Measurements from ENCODE around the gene BAG2.

DNA sequence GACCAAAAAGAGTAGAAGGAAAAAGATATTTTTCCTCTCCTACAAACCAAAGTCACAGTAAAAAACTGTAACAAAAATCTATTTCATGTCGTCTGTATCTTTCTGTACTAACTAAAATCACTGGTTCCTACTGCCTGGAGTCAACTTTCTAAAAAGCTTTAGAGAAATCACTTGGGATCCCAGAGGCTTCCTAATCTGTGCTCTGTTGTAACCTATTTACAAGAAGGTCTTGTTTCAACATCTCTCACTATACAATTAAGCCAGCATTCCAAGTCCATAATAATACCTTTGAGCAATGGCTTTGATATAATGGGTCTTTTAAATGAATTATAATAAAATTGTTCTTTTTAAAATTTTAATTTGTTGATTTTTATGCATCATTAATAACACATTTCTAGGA lies 29.6 kb downstream of the BAG2 start:
- TF ChIP-seq EZH2 (IDR thresholded peaks at IDR 0.05; ENCODE audit: low read length, unreplicated experiment): no peak
- TF ChIP-seq EZH2phosphoT487 (IDR thresholded peaks at IDR 0.05; ENCODE audit: borderline replicate concordance, low read length): no peak
- TF ChIP-seq CTCF (conservative IDR thresholded peaks at IDR 0.05; ENCODE audit: low read depth, low read length): no peak
